OCI-LY7 (cell line): Measurements from ENCODE around the gene PRIMPOL. TPM values are rescaled to one million over a fixed set of nuclear protein-coding genes. Genes with fewer than 3 reads are reported as not detected.

Experiments
- BruUV-seq: library from RNA; stranded (reverse); fragments of 400-500 nt; replicated peaks from 2 replicates; lab custom pipeline; 2021; lab: Mats Ljungman, UMichigan
- CTCF ChIA-PET: fragments of 300-600 bp; sonication (Branson Sonifier 250); formaldehyde crosslinking; loops from one replicate; lab custom pipeline; 2022; ENCODE audit warnings: antibody characterized with exemption; ENCODE audit not compliant: unreplicated experiment; lab: Charles Lee
- POLR2A ChIA-PET: fragments of 300-600 bp; sonication (Branson Sonifier 250); formaldehyde crosslinking; loops from one replicate; lab custom pipeline; 2022; ENCODE audit warnings: antibody characterized with exemption; lab: Charles Lee
- DNase-seq: peaks from one replicate; pipeline ENCODE4 v3.0.0-alpha.2; 2015; ENCODE audit warnings: low spot score
- H2AFZ ChIP-seq: fragments of 200-600 bp; sonication (generic), shearing (Covaris generic); 2 replicates; pipeline ENCODE4 v1.6.1; 2014; ENCODE audit warnings: mild to moderate bottlenecking, antibody characterized with exemption, low read length, moderate library complexity
- H3K27ac ChIP-seq: fragments of 200-600 bp; sonication (generic); 2 replicates; pipeline ENCODE4 v1.5.1; 2014; ENCODE audit warnings: mixed run types, low read depth, mild to moderate bottlenecking, moderate library complexity, low read length, inconsistent platforms; ENCODE audit not compliant: poor library complexity, severe bottlenecking
- H3K36me3 ChIP-seq: fragments of 200-600 bp; sonication (generic); 2 replicates; pipeline ENCODE4 v1.6.1; 2014; ENCODE audit warnings: mild to moderate bottlenecking, antibody characterized with exemption, low read length, moderate library complexity, mixed read lengths; ENCODE audit not compliant: insufficient read depth
- H3K4me1 ChIP-seq: fragments of 200-600 bp; sonication (generic); 2 replicates; pipeline ENCODE4 v1.5.1; 2014; ENCODE audit warnings: mild to moderate bottlenecking, low read length; ENCODE audit not compliant: insufficient read depth, poor library complexity, severe bottlenecking
- H3K4me2 ChIP-seq: fragments of 200-600 bp; sonication (generic); 2 replicates; pipeline ENCODE4 v1.6.1; 2014; ENCODE audit warnings: mild to moderate bottlenecking, low read length
- H3K4me3 ChIP-seq: fragments of 200-600 bp; sonication (generic); 2 replicates; pipeline ENCODE4 v1.5.1; 2014; ENCODE audit warnings: mild to moderate bottlenecking, low read depth, low read length; ENCODE audit not compliant: poor library complexity, severe bottlenecking
- H3K79me2 ChIP-seq: fragments of 200-600 bp; sonication (generic); 2 replicates; pipeline ENCODE4 v1.6.1; 2016; ENCODE audit warnings: low read depth, mild to moderate bottlenecking, low read length, moderate library complexity, mixed read lengths; ENCODE audit not compliant: insufficient read depth
- H3K9me2 ChIP-seq: fragments of 200-600 bp; sonication (generic); 2 replicates; pipeline ENCODE4 v1.6.1; 2016; ENCODE audit warnings: mild to moderate bottlenecking, low read length, mixed read lengths; ENCODE audit not compliant: insufficient read depth
- H3K9me3 ChIP-seq: fragments of 200-600 bp; sonication (generic); 2 replicates; pipeline ENCODE4 v1.6.1; 2014; ENCODE audit warnings: mild to moderate bottlenecking, mixed run types, low read length, mixed read lengths
- H4K20me1 ChIP-seq: fragments of 200-600 bp; sonication (generic); 2 replicates; pipeline ENCODE4 v1.6.1; 2014; ENCODE audit warnings: mild to moderate bottlenecking, antibody characterized with exemption, low read length, moderate library complexity, mixed read lengths; ENCODE audit not compliant: insufficient read depth
- EZH2phosphoT487 ChIP-seq: fragments of 200-600 bp; sonication (generic); IDR thresholded peaks from 2 replicates; pipeline ENCODE4 v1.6.1; 2018; ENCODE audit warnings: low read depth, borderline replicate concordance, mild to moderate bottlenecking, mixed run types, antibody characterized with exemption, low read length, moderate library complexity, mixed read lengths
- intact Hi-C: fragments of 100-400 bp; cut with micrococcal nuclease; formaldehyde crosslinking; loops from one replicate; pipeline ENCODE4 v1.10.0; 2022; ENCODE audit not compliant: unreplicated experiment
- total RNA-seq, 2 experiments: library from RNA; depleted of rRNA in 1 of 2; stranded (reverse); fragments of >200 nt in 1 of 2; shearing (Covaris generic) in 1 of 2; gene quantifications; 2 replicates each; pipeline ENCODE4 v1.2.3, GENCODE V29; 2014 to 2022
- TF ChIP-seq, protein P1 (sequence below): fragments of 200-600 bp; sonication (generic); conservative IDR thresholded peaks from 2 replicates; pipeline ENCODE4 v1.5.1; 2014; ENCODE audit warnings: mild to moderate bottlenecking, antibody characterized with exemption, low read length, moderate library complexity, mixed read lengths

Gene PRIMPOL
- total RNA-seq, 2 experiments from 2014 or later: 8.8 to 23.4 TPM

DNA sequence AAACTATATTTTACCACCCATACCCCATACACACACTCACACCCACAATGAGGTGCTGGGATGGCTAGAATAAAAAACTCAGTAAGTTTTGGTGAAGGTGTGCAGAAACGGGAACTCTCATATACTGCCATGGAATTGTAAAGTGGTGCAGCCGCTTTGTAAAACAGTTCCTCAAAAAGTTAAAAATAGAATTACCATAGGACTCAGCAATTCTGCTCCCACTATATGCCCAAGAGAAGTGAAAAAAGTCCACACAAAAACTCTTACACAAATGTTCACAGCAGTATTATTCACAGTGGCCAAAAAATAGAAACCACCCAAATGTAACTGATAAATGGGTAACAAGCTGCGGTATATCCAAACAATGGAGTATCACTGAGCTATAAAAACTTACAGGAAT lies 77.9 kb downstream of the PRIMPOL start:
- Histone ChIP-seq H3K4me3 (no peak overlapping the region), H3K27ac (no peak overlapping the region), H3K4me2 (no peak overlapping the region), H4K20me1 (peaks cover 20% of the 10 kb centered on the region), H3K9me2 (no peaks in the 10 kb centered on the region), H3K36me3 (peaks cover 97% of the 10 kb centered on the region), H3K9me3 (no peaks in the 10 kb centered on the region), H3K4me1 (peaks cover 35% of the 10 kb centered on the region), H3K79me2 (peaks cover 75% of the 10 kb centered on the region), H2AFZ (no peak overlapping the region)
- intact Hi-C loops: no loop called here
- ChIA-PET CTCF (no interaction called here), POLR2A (interaction anchor here (0.6 to 0.7 kb wide), 3 partner anchors 25 to 520 kb away, joined by 3 to 4 read pairs (median 3); no protein-coding TSS in a partner anchor)
- BruUV-seq: no TSS peak
- no peak for DNase-seq
- no peak for TF ChIP-seq EZH2phosphoT487
- TF ChIP-seq, protein P1, sequence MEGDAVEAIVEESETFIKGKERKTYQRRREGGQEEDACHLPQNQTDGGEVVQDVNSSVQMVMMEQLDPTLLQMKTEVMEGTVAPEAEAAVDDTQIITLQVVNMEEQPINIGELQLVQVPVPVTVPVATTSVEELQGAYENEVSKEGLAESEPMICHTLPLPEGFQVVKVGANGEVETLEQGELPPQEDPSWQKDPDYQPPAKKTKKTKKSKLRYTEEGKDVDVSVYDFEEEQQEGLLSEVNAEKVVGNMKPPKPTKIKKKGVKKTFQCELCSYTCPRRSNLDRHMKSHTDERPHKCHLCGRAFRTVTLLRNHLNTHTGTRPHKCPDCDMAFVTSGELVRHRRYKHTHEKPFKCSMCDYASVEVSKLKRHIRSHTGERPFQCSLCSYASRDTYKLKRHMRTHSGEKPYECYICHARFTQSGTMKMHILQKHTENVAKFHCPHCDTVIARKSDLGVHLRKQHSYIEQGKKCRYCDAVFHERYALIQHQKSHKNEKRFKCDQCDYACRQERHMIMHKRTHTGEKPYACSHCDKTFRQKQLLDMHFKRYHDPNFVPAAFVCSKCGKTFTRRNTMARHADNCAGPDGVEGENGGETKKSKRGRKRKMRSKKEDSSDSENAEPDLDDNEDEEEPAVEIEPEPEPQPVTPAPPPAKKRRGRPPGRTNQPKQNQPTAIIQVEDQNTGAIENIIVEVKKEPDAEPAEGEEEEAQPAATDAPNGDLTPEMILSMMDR: no peak

GRCh38 chr4:184728858-184729257 lies 79.3 kb downstream of the PRIMPOL start:
- TF ChIP-seq EZH2phosphoT487: no peak
- TF ChIP-seq, protein P1: no peak
- BruUV-seq: no TSS peak
- H2AFZ ChIP-seq: no peak overlapping the region
- intact Hi-C loops: no loop called here
- no peaks in the 10 kb centered on the region for H3K9me3 ChIP-seq
- H3K79me2 ChIP-seq: peaks cover 79% of the 10 kb centered on the region
- no peak overlapping the region for H3K4me2 ChIP-seq
- no peak for DNase-seq
- peaks cover 36% of the 10 kb centered on the region for H3K4me1 ChIP-seq
- peaks cover 84% of the 10 kb centered on the region for H3K36me3 ChIP-seq
- no peak overlapping the region for H3K27ac ChIP-seq
- CTCF ChIA-PET: no interaction called here
- H3K4me3 ChIP-seq: no peak overlapping the region
- H4K20me1 ChIP-seq: peaks cover 27% of the 10 kb centered on the region
- POLR2A ChIA-PET: no interaction called here
- no peaks in the 10 kb centered on the region for H3K9me2 ChIP-seq

DNA sequence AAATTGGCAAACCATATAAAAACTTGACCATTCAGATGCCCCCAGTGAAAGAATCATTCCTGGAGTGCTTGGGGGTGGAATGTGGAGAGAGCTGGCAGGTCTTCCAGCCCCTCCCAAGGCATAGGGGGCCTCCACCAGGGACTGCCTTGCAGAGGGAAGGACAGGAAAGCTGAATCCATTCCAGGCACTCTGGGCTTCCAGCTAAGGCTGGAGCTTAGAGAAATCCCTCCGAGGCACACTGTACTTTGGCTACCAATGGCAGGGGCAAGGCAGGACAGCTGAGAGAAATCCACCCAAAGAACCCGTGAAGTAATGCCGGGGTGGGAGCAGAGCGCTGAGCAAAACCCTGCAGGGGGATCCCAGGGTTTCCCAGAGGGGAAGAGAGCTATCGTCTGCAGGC lies 80.4 kb downstream of the PRIMPOL start:
- Histone ChIP-seq H3K36me3 (peaks cover 75% of the 10 kb centered on the region), H3K4me3 (no peak overlapping the region), H3K27ac (no peak overlapping the region), H3K4me2 (no peak overlapping the region; the same call in 1 of the 2 replicates), H3K4me1 (peaks cover 43% of the 10 kb centered on the region), H3K9me3 (no peaks in the 10 kb centered on the region), H2AFZ (no peak overlapping the region), H4K20me1 (peaks cover 27% of the 10 kb centered on the region), H3K79me2 (peaks cover 79% of the 10 kb centered on the region), H3K9me2 (no peaks in the 10 kb centered on the region)
- intact Hi-C loops: loop anchor here (5.0 to 10.0 kb wide), 5 partner anchors 193 to 1465 kb away; partner anchors contain the start of genes CYP4V2 and IRF2
- CTCF ChIA-PET: no interaction called here
- TF ChIP-seq EZH2phosphoT487: no peak
- TF ChIP-seq, protein P1: no peak
- no peak for DNase-seq
- POLR2A ChIA-PET: interaction anchor here (0.9 to 1.2 kb wide), 3 partner anchors 12 to 81 kb away, joined by 3 to 4 read pairs (median 3); partner anchors contain the start of genes CASP3 and PRIMPOL
- BruUV-seq: no TSS peak
